Body of pancreas (tissue), 4 donors: ENCODE data around the gene EPHB2. TPM values are rescaled to one million over a fixed set of nuclear protein-coding genes. Genes with fewer than 3 reads are reported as not detected.
A peak's percentile ranks its signal among the peaks of the same experiment; 100 is the strongest.

Experiments
- ATAC-seq: fragments of 150-250 bp; one replicate; pipeline ENCODE4 v1.9.1; 2016
- DNase-seq, 4 donors: peaks; one replicate each; pipeline ENCODE4 v3.0.0-alpha.2; 2019
- H3K27ac ChIP-seq, 4 donors: fragments of 200-600 bp; sonication (generic); 1 replicate in 3 of 4; 2 replicates in 1 of 4; pipeline versions ENCODE4 v1.5.1 to v1.6.1; 2016 to 2019; ENCODE audit warnings: mild to moderate bottlenecking in 1 of 4, mixed read lengths in 1 of 4, moderate library complexity in 1 of 4
- H3K27me3 ChIP-seq, 2 donors: fragments of 200-600 bp; sonication (generic); one replicate each; pipeline ENCODE4 v1.6.0; 2016; ENCODE audit warnings: mild to moderate bottlenecking in 1 of 2
- H3K36me3 ChIP-seq, 2 donors: fragments of 200-600 bp; sonication (generic); replicated peaks in 1 of 2; 2 replicates each; pipeline ENCODE4 v1.5.1; 2016; ENCODE audit warnings: low read depth in 2 of 2; ENCODE audit not compliant: insufficient read depth in 1 of 2
- H3K4me1 ChIP-seq: fragments of 200-600 bp; sonication (generic); one replicate; pipeline ENCODE4 v1.6.0; 2016
- H3K4me3 ChIP-seq, 2 donors: fragments of 200-600 bp; sonication (generic); 1 replicate in 1 of 2; 2 replicates in 1 of 2; pipeline ENCODE4 v1.5.1; 2016 to 2019
- H3K9me3 ChIP-seq, 3 donors: fragments of 200-600 bp; sonication (generic); 1 replicate in 2 of 3; 2 replicates in 1 of 3; pipeline ENCODE4 v1.5.1; 2016
- CTCF ChIP-seq, 7 experiments: fragments of 450-650 bp in 4 of 7; fragments of 200-600 bp in 3 of 7; sonication (generic) in 3 of 7; IDR thresholded peaks; one replicate each; pipeline ENCODE4 v1.5.1; 2016 to 2019; ENCODE audit warnings: antibody characterized with exemption in 7 of 7
- POLR2A ChIP-seq, 3 donors: fragments of 450-650 bp; IDR thresholded peaks; one replicate each; pipeline ENCODE4 v1.6.1; 2016; ENCODE audit warnings: antibody characterized with exemption in 3 of 3, mild to moderate bottlenecking in 2 of 3
- WGBS, 2 donors: methylation state at CpG; one replicate each; pipeline ENCODE4 v1.1.5; 2017; 5-methylcytosine and 5-hydroxymethylcytosine counted together
- intact Hi-C: fragments of 100-400 bp; cut with DNase I; formaldehyde crosslinking; loops from one replicate; pipeline ENCODE4 v1.15.1; 2023
- total RNA-seq, 2 donors: library from RNA; depleted of rRNA; stranded (reverse); fragments of >200 nt; gene quantifications; one replicate each; pipeline ENCODE4 v1.1.0, GENCODE V29; 2016

Gene EPHB2
- total RNA-seq, 2 donors from 2014 or later: 2.9 to 7.9 TPM

- no peak overlapping the region for H3K27ac ChIP-seq
- intact Hi-C loops: no loop called here
- H3K4me3 ChIP-seq: no peak overlapping the region
- no peaks in the 10 kb centered on the region for H3K27me3 ChIP-seq
- ATAC-seq: no peak
- DNase-seq: peak in 1 of 4 donors; percentile 14
- WGBS, 2 donors: 38 to 56% methylated on average over 7 to 9 of the region's 9 CpGs
- H3K9me3 ChIP-seq: no peaks in the 10 kb centered on the region
- H3K4me1 ChIP-seq: no peaks in the 10 kb centered on the region
- no peak for TF ChIP-seq CTCF (IDR thresholded peaks at IDR 0.05)
- no peak for TF ChIP-seq POLR2A (IDR thresholded peaks at IDR 0.05)
- no peaks in the 10 kb centered on the region for H3K36me3 ChIP-seq
Observed at GRCh38 chr1:22778862-22779520, 68.4 kb downstream of the EPHB2 start.

GRCh38 chr1:22780696-22781095 is 70.1 kb downstream of the EPHB2 start:
- ATAC-seq (no peak), DNase-seq (no peak)
- no peaks in the 10 kb centered on the region for H3K9me3 ChIP-seq
- no peak overlapping the region for H3K27ac ChIP-seq
- no peak for TF ChIP-seq POLR2A (IDR thresholded peaks at IDR 0.05)
- no peak for TF ChIP-seq CTCF (IDR thresholded peaks at IDR 0.05)
- no peak overlapping the region for H3K4me3 ChIP-seq
- WGBS, 2 donors: 86 to 93% methylated on average over 14 of the region's 14 CpGs
- H3K27me3 ChIP-seq: no peaks in the 10 kb centered on the region
- no peaks in the 10 kb centered on the region for H3K36me3 ChIP-seq
- H3K4me1 ChIP-seq: no peaks in the 10 kb centered on the region
- intact Hi-C loops: no loop called here

- Histone ChIP-seq H3K9me3 (no peaks in the 10 kb centered on the region), H3K36me3 (no peaks in the 10 kb centered on the region), H3K4me1 (no peaks in the 10 kb centered on the region), H3K27ac (no peak overlapping the region), H3K27me3 (no peaks in the 10 kb centered on the region), H3K4me3 (no peak overlapping the region)
- TF ChIP-seq POLR2A (IDR thresholded peaks at IDR 0.05): no peak
- TF ChIP-seq CTCF (IDR thresholded peaks at IDR 0.05): no peak
- no peak for ATAC-seq
- 92 to 100% methylated on average over 4 of the region's 4 CpGs for WGBS, 2 donors
- intact Hi-C loops: no loop called here
- DNase-seq: no peak
Observed at GRCh38 chr1:22781483-22781882, 70.8 kb downstream of the EPHB2 start.

- H3K4me1 ChIP-seq: no peaks in the 10 kb centered on the region
- no peak for DNase-seq
- H3K27me3 ChIP-seq: no peaks in the 10 kb centered on the region
- 93 to 95% methylated on average over 8 of the region's 8 CpGs for WGBS, 2 donors
- intact Hi-C loops: no loop called here
- TF ChIP-seq CTCF (IDR thresholded peaks at IDR 0.05) (no peak), POLR2A (IDR thresholded peaks at IDR 0.05) (no peak)
- H3K4me3 ChIP-seq: no peak overlapping the region
- H3K27ac ChIP-seq: no peak overlapping the region
- H3K36me3 ChIP-seq: no peaks in the 10 kb centered on the region
- no peaks in the 10 kb centered on the region for H3K9me3 ChIP-seq
- ATAC-seq: no peak
Observed at GRCh38 chr1:22782406-22782805, 71.8 kb downstream of the EPHB2 start.

- Histone ChIP-seq H3K4me3 (no peak overlapping the region), H3K9me3 (no peaks in the 10 kb centered on the region), H3K27ac (no peak overlapping the region), H3K27me3 (no peaks in the 10 kb centered on the region), H3K4me1 (no peaks in the 10 kb centered on the region), H3K36me3 (no peaks in the 10 kb centered on the region)
- TF ChIP-seq CTCF (IDR thresholded peaks at IDR 0.05) (no peak), POLR2A (IDR thresholded peaks at IDR 0.05) (no peak)
- intact Hi-C loops: no loop called here
- DNase-seq (no peak), ATAC-seq (no peak)
- WGBS, 2 donors: 96 to 98% methylated on average over 8 to 19 of the region's 19 CpGs
Observed at GRCh38 chr1:22784317-22784716, 73.7 kb downstream of the EPHB2 start.
